ENCODE measurements around the gene CPNE9.

CPNE9 gene, protein sequence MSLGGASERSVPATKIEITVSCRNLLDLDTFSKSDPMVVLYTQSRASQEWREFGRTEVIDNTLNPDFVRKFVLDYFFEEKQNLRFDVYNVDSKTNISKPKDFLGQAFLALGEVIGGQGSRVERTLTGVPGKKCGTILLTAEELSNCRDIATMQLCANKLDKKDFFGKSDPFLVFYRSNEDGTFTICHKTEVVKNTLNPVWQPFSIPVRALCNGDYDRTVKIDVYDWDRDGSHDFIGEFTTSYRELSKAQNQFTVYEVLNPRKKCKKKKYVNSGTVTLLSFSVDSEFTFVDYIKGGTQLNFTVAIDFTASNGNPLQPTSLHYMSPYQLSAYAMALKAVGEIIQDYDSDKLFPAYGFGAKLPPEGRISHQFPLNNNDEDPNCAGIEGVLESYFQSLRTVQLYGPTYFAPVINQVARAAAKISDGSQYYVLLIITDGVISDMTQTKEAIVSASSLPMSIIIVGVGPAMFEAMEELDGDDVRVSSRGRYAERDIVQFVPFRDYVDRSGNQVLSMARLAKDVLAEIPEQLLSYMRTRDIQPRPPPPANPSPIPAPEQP

DNA sequence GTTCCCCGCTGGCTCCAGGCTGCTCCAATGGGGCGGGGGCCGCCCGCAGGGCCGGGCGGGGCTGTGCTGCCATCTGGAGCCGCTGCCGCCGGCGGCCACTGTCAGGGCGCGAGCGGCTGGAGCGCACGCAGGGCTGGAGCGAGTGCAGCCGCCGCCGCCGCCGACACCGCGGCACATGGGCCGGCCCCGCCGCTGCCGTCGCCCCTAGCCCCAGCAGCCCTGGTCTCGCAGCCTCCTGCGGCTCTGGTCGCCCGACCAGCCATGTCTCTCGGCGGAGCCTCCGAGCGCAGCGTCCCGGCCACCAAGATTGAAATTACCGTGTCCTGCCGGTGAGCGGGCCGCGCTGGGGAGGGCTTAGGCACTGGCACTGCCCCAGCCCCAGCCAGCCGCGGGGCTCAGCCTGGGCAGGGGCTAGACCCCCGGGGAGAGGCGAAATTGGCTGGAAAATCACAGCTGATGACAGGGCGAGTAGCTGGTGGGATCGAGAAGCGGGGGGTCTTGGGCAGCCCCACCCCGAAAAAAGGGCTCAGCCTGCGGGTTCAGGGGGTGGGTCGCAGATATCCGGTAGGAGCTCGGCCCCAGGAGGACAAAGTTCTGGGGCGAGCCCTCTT, at the start of gene CPNE9:
Gene CPNE9 (plus strand): TSS at position 98 of the 611 bp plus-strand sequence. CDS start 164 bp downstream, at position 262.
- DNase-seq (ENCODE audit: low read depth): no peak

DNA sequence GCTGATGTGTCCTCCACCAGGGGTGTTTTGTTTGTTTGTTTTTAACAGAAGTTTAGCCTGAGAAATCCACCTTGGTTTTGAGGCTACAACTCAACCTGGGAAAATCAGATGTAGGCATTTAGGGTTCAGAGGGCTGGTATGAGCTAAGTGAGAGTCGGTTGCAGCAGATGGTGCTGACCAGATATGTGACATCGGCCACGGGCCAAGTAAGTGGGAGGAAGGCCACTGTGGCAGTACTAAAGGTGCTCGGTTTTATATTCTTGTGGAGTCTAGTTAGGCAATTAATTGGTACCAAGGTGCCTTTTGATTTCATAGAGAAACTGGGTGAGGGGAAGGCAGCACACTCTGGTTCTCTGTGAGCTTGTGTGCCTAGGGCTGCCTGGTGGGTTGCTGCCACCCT, 43.8 kb upstream of the CPNE9 start:
- no peak for DNase-seq (ENCODE audit: low read depth)

DNA sequence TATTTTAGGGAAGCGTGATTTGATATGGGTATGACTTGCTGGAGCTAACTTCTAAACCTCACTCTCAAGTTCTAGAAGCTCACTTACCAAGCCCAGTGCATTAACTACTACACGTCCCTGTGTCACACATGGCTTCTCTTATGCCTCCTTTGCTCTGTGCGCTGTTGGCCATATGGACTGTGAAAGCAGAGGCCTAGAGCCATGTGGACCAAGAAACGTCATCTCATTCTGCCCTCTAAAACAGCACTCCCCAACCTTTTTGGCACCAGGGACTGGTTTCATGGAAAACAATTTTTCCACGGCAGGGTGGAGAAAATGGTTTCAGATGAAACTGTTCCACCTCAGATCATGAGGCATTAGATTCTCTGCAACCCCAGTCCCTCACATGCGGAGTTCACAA, 42.7 kb upstream of the CPNE9 start:
- DNase-seq (ENCODE audit: low read depth): no peak

DNA sequence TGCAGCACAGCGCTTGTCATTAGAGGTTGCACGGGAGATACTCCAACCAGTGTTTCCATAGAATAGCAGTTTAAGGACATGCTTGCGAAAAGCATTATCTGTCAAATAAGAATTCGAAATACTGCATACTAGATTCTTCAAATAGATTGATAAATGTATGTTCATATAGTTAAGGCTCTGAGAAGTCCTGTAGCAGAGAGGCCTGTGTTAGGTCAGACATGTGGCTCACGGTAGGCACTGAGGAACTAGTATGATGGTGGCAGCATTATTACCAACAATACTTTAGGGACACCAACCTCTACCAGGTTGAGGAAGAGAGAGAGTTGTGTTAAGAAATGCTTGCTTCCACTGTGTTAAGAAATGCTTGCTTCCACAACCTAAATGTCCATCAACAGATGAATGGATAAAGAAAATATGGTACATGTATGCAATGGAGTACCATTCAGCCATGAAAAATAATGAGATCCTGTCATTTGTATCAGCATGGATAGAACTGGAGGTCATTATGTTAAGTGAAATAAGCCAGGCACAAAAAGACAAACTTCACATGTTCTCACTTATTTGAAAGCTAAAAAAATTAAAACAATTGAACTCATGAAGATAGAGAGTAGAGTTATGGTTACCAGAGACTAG, 39.4 kb upstream of the CPNE9 start:
- no peak for DNase-seq (ENCODE audit: low read depth)

DNA sequence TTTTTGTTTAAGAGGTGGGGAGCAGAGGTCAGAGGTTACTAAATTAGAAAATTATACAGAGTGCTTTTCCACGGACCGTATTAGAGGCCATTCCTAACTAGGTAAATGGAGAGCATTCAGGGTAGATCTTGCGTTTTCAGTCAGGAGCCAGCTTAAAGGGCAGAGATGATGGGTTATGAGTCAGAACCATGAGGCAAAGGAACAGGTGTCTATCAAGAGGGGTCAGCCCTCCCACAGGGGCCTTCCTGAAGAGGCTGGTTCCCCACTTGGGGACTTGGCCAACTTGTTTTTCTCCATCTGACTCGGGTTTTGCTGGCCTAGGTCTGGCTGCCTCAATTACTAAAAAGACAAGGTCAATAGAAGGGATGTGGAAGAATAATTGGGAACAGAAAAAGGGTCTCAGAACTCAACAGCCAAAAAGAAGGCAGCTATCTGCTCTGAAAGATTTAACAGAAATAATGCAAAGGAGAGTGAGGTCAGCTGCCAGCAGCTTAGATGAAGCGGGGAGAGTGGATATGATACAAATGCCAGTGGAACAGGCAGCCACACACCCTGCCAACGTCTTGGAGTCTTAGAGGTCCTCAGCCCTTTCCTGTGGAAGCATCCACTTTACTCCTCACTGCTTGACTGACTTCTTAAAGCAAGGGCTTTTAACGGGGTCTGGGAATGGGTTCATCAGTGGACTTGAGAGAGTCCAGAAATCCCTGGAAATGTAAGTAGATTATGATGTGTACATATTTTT, 36.8 kb upstream of the CPNE9 start:
- DNase-seq (ENCODE audit: low read depth): no peak

DNA sequence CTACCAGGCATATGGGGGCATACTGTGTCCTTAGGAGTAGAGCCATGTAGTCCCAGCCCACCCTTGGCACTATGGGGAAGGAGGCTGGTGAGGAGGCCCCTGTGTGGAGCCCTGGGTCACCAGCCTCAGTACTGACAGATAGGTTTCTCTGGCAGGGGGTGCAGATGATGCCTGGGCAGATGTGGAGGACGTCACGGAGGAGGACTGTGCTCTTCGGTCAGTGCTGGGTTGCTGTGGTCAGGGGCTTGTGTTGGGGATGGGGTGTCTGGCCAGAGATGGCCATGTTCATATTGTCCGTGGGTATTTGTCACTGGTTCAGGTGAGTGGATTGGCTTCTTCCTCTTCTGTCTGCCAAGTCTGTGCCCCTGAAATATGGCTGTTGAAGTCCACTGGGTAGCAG, 34.4 kb upstream of the CPNE9 start:
- no peak for DNase-seq (ENCODE audit: low read depth)

DNA sequence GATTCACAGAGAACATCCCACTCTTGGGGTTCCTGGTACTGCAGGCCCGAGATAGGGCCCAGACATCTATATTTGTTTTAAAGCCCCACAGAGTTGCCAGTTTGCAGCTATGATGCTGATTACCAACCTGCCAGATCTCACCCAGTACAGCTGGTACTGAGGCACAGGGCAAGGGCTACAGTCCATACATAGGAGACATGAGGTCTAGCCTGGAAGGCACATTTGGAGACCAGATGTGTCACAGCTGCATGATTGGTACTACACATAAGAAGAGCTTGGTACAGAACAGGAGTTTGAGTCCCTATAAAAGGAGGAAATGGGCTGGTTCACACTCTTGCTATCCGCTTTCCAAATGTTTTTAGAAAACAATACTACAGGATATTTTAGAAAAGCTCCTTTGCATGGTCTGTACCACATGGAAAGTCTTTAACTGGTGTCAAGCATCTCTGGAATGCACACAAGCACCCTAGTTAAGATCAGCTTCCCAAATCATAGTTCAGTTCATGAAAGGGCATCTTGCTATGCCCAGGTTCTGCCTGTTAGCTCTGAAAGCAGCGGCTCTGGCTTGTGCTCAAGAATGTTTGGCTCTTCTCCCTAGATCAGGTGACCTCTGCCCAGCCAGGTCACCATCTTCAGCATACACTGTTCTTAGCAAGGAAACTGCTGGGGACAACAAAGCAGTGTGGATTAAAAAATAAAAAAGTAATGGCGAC, 33.8 kb upstream of the CPNE9 start:
- no peak for DNase-seq (ENCODE audit: low read depth)

DNA sequence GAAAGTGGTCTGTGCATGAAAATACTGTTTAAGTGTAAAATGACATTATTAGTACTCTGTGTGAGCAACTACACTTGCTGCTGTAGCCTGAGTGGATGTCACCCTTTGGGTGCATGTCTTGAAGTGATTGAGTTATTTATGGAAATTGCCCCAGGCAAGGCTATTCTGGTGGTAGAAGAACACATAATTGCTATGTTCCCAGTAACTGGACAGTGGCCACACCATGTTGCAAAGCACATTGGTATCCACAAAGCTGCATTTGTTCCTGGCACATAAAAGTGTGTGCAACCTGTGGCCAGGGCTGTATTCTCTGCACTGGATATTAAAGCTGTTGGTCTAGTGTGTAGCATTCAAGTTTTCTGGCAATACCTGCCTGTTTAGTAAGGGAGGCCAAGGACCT, 30.6 kb upstream of the CPNE9 start:
- DNase-seq (ENCODE audit: low read depth): no peak

DNA sequence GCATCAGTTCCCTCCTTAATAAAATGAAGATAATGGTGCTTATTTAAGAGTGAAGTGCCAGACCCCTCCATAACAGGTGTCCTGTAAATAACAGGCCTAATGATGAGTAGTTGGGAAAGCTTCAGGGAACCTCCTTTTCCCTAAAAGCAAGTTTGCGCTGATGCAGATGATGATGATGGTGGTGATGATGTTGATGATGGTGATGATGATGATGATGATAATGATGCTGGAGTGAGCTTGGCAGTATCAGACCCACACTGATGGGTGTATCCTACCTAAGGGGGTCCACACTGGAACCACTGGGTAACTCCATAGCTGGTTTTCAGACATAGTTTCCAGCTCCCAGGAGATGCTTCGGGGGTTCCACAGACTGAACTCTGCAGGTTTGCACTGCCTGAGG, 29.9 kb upstream of the CPNE9 start:
- no peak for DNase-seq (ENCODE audit: low read depth)

DNA sequence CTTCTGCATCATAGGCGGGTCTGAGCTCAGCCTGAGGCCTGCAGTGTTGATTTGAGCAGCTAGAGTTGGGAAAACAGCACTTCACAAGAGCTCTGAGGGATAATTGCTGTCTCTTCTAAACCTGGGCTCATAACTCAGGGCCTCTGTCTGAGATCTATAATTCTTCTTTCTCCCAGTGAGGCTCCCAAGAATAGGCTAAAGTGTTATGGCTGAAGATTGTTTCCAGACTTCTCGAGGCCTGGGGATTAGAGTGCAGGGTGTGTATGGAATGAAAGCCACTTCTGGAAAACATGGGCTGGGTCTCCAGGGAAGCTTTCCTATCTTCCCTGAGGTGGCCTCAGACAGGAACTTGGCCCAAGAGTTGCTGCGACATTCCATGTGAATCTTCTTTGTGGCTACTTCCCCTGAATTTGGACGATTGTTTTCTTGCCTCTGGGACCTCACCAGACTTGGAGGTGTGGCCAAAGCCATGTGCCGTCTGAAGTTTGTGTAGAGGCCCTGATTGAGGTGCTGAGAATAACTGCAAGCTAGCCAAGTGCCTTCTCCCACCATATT, 27.8 kb upstream of the CPNE9 start:
- DNase-seq (ENCODE audit: low read depth): no peak

DNA sequence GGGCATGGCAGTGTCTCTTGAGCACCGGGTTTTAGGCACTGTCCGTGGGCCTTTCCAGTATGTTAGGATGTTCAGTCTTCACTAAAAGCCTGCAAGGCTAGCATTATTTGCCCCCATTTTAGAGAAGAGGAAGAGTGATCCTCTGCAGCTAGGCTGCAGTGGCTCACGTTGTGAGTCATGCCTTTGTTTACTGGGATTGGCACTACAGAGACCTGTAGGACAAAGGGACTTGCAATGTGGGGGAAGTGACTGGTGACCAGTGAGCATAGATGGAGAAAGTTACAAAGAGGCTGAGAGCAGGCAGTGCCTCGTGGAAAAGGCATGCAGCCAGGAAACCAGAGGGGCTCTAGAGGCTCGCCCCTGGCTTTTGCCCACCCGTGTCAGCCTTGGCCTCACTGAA, 26.8 kb upstream of the CPNE9 start:
- DNase-seq (ENCODE audit: low read depth): no peak

DNA sequence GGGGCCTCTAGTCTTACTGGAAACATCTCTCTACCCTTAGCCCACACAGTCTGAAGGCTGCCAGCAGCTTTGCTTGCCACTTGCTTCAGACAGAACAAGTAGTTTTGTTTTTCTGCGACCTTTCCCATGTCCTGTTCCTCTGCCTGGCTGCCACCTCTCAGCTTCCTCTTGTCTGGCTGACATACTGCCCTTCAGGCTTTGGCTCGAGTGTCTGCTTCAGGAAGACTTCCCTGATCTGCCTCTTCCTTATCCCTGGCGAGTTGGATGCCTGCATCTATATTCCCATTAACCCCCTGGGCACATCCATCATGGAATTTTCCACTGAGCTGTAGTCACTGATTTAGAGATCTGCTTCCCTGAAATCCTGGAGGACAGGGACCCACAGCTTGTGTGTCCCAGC, 25.1 kb upstream of the CPNE9 start:
- no peak for DNase-seq (ENCODE audit: low read depth)

DNA sequence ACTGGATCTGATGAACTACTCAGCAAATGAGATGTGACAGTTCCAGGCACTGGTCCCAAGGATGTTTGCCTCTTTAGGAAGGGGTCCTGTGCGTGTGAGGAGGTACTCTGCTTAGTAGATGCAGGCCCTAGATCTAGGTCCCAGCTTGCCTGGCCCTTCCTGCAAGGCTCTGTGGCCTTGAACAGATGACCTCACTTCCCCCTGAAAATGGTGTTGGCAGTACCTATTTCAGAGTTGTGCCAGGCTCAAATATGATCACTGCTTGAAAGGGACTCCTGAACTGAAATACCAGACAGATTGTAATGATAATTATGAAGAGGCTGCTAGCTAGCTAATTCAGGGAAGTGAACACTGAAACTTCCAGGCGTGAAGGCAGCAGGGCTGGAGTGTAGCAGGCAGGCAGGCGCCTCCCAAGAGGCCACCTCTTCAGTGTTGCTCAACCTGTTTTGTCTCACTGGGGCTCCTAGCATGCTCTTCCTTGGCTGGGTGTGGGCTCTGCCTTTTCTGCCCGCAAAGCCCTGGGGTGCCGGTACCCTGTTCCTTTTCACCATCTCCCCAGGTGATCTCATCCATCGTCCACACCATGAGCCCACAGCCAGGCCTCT, 24.1 kb upstream of the CPNE9 start:
- DNase-seq (ENCODE audit: low read depth): no peak

DNA sequence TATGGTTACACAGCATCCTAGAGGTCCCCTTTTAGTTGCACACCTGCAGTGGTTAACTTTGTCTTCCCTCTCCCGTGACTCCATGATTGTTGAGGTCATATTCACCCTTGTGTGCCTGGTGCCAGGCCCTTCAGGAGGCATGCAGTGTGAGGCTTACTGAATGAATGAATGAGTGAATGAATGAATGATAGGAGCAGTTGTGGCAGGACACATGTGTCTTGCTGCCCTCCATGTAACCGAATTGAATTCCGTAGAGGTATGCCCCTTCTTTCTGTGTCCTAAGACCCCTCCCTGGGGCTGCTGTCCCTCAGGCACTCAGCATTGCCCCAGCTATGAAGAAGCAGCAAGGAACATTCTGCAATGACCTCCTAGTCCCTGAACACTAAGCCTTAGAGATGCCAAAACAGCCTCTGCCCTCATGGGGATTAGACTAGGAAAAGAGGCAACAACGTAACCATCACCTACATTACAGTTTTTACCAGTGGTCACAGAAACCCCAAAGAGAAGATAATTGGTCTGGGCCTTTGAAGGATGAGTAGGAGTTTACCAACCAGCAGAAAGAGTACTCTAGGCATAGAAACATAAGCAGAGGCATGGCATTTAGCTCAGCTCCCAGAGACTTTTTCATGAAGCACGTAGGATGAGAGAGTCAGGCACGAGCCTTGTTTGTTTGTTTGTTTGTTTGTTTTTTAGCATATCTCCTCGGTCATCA, 22.5 kb upstream of the CPNE9 start:
- DNase-seq (ENCODE audit: low read depth): no peak

DNA sequence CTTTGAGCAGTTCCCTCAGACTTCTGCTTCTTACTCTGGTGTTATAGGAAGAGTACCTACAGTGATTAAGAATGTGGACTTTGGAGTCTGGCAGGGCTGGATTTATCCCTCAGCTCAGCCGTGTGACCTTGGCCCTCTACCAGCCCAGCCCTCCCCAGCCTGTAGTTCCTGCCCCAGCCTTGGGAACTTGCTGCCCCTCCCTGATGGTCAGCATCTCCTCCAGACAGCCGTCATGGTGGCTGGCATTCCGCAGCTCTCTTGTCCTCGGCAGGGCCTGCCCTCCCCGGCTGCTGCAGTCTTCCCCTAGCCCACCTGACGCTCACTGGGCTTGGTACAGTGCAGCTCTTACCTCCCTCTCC, 21.9 kb upstream of the CPNE9 start:
- DNase-seq (ENCODE audit: low read depth): no peak

DNA sequence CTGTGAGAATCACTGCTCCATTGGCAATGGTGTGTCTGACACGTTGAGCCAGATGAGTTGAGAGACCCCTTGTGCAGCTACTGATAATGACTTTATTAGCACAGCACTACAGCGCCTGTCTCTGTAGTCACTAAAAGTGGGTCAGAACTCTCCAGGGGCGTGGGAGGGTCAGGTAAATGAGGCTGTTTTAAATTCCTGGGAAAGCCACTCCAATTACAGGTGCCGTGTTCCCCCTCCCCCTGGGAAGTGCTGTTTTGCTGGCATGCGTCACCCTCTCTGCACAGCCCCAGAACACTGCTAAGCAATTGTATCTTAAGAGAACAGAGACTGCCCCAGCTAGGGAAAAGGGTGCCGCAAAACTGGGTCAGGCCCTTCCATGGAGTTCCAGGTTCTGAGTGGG, 21.5 kb upstream of the CPNE9 start:
- DNase-seq (ENCODE audit: low read depth): no peak

DNA sequence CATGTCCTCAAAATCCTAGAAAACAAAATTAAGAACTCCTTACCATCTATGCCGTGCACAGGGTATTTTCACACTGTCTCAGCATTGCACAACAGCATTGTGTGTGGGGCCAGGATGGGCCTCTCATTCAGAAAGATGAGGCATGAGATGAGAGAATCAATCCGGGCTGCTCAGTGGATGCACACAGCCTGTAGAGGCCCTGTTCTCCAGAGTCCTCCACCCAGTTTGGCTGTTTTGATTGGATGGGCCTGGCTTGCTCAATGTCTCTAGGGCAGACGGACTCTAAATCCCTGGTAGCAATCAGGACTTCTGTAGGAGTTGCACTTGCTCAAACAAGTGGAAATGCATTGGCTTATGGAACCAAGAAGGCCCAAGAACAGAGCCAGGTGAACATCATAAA, 20.2 kb upstream of the CPNE9 start:
- no peak for DNase-seq (ENCODE audit: low read depth)

DNA sequence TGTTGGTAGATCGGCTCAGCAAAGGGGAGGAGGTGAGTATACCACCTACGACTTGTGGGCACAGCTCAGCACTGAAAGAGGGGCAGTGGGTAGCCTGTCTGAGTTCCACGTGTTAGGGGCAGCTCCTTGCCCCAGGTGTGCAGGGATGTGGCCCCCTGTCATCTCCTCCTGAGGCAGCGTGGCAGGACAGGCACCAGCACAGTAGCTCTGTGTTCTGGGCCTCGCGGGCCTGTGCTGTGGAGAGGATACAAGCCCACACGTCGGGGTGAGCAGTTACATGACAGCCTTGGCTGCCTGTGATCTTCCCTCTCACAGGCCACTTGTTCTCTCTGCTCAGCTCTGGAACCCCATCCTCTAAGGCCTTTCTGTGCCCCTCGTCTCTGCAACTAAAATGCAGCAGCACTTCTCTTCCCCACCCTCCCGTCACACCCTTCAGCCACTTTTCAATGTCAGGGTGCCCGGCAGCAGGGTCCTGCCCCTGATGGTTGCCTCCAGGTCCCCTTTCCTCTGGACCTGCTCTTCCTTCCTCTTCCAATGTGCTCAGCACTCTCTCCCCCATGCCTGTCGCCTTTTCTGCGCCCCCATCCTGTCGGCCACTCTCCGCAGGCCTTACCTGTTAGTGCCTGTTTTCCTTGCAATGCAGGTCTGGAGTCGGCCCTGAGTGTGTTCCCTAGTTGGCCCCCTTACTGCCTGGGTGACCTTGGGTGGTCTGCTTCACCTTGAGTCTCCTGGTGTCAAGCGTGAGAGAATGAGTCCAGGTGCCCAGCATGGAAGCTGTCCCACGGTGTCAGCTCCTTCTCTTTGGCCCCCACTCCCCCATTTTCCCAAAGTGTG, 18.2 kb upstream of the CPNE9 start:
- no peak for DNase-seq (ENCODE audit: low read depth)

DNA sequence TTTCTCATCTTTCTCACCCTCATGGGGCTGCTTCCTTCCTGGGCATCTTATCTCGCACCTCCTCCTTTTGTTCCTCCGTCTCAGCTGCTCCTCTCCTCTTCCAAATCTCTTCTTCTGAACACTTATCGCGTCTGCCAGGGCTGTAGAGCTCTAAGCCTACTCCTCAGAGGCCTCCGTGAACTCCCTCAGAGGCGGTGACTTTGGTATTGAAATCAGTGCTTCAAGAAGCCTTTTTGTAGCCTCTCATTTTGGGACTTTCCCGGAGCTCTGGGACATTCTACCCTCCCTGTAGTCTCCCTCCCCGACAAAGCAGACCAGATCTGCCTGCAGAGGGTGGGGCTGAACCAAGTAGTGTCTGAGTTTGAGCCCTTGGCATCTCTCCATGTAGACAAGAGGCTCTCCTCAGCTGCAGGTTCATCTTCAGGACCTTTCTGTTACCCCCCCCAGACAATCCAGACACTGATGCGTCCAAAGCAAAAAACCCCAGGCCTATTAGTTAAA, 17.5 kb upstream of the CPNE9 start:
- DNase-seq (ENCODE audit: low read depth): no peak
